MM.1S (cell line): ENCODE results near the gene RELA.
A peak's percentile ranks its signal among the peaks of the same experiment; 100 is the strongest.

Source experiments
- DNase-seq: peaks from one replicate; pipeline ENCODE4 v3.0.0-alpha.2; 2015
- H2AFZ ChIP-seq: fragments of 300-600 bp; sonication (generic); 2 replicates; pipeline ENCODE4 v1.6.0; 2016; ENCODE audit warnings: antibody characterized with exemption, low read length
- H3F3A ChIP-seq: fragments of 300-600 bp; sonication (generic); 2 replicates; pipeline ENCODE4 v1.6.1; 2016; ENCODE audit warnings: mild to moderate bottlenecking, antibody characterized with exemption, low read length, moderate library complexity, mixed read lengths; ENCODE audit not compliant: insufficient read depth
- H3K27ac ChIP-seq: fragments of 300-600 bp; sonication (generic); 2 replicates; pipeline ENCODE4 v1.5.1; 2016; ENCODE audit warnings: mild to moderate bottlenecking, low read length
- H3K27me3 ChIP-seq: fragments of 300-600 bp; sonication (generic); replicated peaks from 2 replicates; pipeline ENCODE4 v1.6.0; 2016; ENCODE audit warnings: low read length; ENCODE audit not compliant: insufficient read depth
- H3K36me3 ChIP-seq: fragments of 300-600 bp; sonication (generic); replicated peaks from 2 replicates; pipeline ENCODE4 v1.6.1; 2016; ENCODE audit warnings: mild to moderate bottlenecking, low read length, mixed read lengths; ENCODE audit not compliant: insufficient read depth
- H3K4me1 ChIP-seq: fragments of 300-600 bp; sonication (generic); 2 replicates; pipeline ENCODE4 v1.6.1; 2016; ENCODE audit warnings: low read length, mixed read lengths
- H3K4me2 ChIP-seq: fragments of 300-600 bp; sonication (generic); 2 replicates; pipeline ENCODE4 v1.6.0; 2016; ENCODE audit warnings: low read depth, low read length
- H3K4me3 ChIP-seq: fragments of 300-600 bp; sonication (generic); 2 replicates; pipeline ENCODE4 v1.5.1; 2016; ENCODE audit warnings: low read length, mixed read lengths
- H3K79me2 ChIP-seq: fragments of 300-600 bp; sonication (generic); 2 replicates; pipeline ENCODE4 v1.6.1; 2016; ENCODE audit warnings: mixed run types, low read length, mixed read lengths
- H3K9ac ChIP-seq: fragments of 300-600 bp; sonication (generic); 2 replicates; pipeline ENCODE4 v1.6.1; 2016; ENCODE audit warnings: low read length, mixed read lengths
- H3K9me2 ChIP-seq: fragments of 300-600 bp; sonication (generic); replicated peaks from 2 replicates; pipeline ENCODE4 v1.6.1; 2016; ENCODE audit warnings: mild to moderate bottlenecking, low read length, mixed read lengths; ENCODE audit not compliant: insufficient read depth
- H3K9me3 ChIP-seq: fragments of 300-600 bp; sonication (generic); replicated peaks from 2 replicates; pipeline ENCODE4 v1.6.1; 2016; ENCODE audit warnings: mild to moderate bottlenecking, low read length, mixed read lengths; ENCODE audit not compliant: insufficient read depth
- H4K20me1 ChIP-seq: fragments of 300-600 bp; sonication (generic); 2 replicates; pipeline ENCODE4 v1.6.1; 2016; ENCODE audit warnings: mild to moderate bottlenecking, low read length, moderate library complexity, mixed read lengths; ENCODE audit not compliant: insufficient read depth
- CTCF ChIP-seq: fragments of 300-600 bp; sonication (generic); IDR thresholded peaks from 2 replicates; pipeline ENCODE4 v1.5.1; 2016; ENCODE audit warnings: antibody characterized with exemption, low read length, mixed read lengths
- EZH2 ChIP-seq: fragments of 300-600 bp; sonication (generic); optimal IDR thresholded peaks from 2 replicates; pipeline ENCODE3; 2017; ENCODE audit warnings: low read depth, mild to moderate bottlenecking, antibody characterized with exemption, low read length, mixed read lengths
- EZH2phosphoT487 ChIP-seq: fragments of 300-600 bp; sonication (generic); IDR thresholded peaks from 2 replicates; pipeline ENCODE4 v1.6.1; 2018; ENCODE audit warnings: antibody characterized with exemption, low read length

Gene RELA

GRCh38 chr11:65662799-65663638, at the start of gene RELA:
Gene RELA, minus strand, starts transcription at chr11:65662916. Its CDS starts 84 bp downstream, at chr11:65662832.
- H3K4me3 ChIP-seq = peak within 1 kb of the TSS; percentile 100
- H3K9me2 ChIP-seq = no peaks in the 10 kb centered on the region
- TF ChIP-seq CTCF = no peak
- no peak for TF ChIP-seq EZH2
- TF ChIP-seq EZH2phosphoT487 = no peak
- H3K4me2 ChIP-seq = peak within 1 kb of the TSS; percentile 99
- no peaks in the 10 kb centered on the region for H4K20me1 ChIP-seq
- 0 out of 2 replicates have a peak, but pooled peaks cover 5% of the 10 kb centered on the region for H3K36me3 ChIP-seq
- peaks cover 40% of the 10 kb centered on the region for H3K79me2 ChIP-seq
- H2AFZ ChIP-seq = peak within 1 kb of the TSS; percentile 84
- peaks cover 13% of the 10 kb centered on the region for H3F3A ChIP-seq
- peak within 1 kb of the TSS; percentile 91 for H3K9ac ChIP-seq
- H3K27me3 ChIP-seq = no peaks in the 10 kb centered on the region
- peaks cover 9% of the 10 kb centered on the region; the same call in 1 of the 2 replicates for H3K4me1 ChIP-seq
- peak; percentile 92 for DNase-seq
- no peaks in the 10 kb centered on the region for H3K9me3 ChIP-seq
- peak within 1 kb of the TSS; percentile 77 for H3K27ac ChIP-seq

- Histone ChIP-seq H3K27ac (peak within 1 kb of the TSS; percentile 80), H3K36me3 (peaks cover 17% of the 10 kb centered on the region; the same call in 1 of the 2 replicates), H3K9me3 (no peaks in the 10 kb centered on the region)
These were observed 49.3 kb upstream of the RELA start, which contains the start of gene KAT5 for GRCh38 chr11:65711785-65712632. Gene KAT5, plus strand, starts transcription at chr11:65712252. Its CDS starts 16 bp downstream, at chr11:65712268.

GRCh38 chr11:65710421-65710820, 47.7 kb upstream of the RELA start:
- no peak overlapping the region for H3K4me2 ChIP-seq
- H3K9me3 ChIP-seq = no peaks in the 10 kb centered on the region
- no peaks in the 10 kb centered on the region for H3K9me2 ChIP-seq
- H2AFZ ChIP-seq = no peak overlapping the region
- H3K9ac ChIP-seq = no peak overlapping the region
- no peak overlapping the region for H3K27ac ChIP-seq
- H3K4me1 ChIP-seq = no peaks in the 10 kb centered on the region
- H3K4me3 ChIP-seq = no peak overlapping the region
- peaks cover 29% of the 10 kb centered on the region for H3K79me2 ChIP-seq
- H4K20me1 ChIP-seq = no peaks in the 10 kb centered on the region
- DNase-seq = no peak
- H3K36me3 ChIP-seq = peaks cover 12% of the 10 kb centered on the region; the same call in 1 of the 2 replicates
- no peaks in the 10 kb centered on the region for H3K27me3 ChIP-seq
- TF ChIP-seq EZH2phosphoT487 (no peak), EZH2 (no peak), CTCF (no peak)
- H3F3A ChIP-seq = no peaks in the 10 kb centered on the region

More at GRCh38 chr11:65711785-65712632, 49.3 kb upstream of the RELA start, which contains the start of gene KAT5:
- Histone ChIP-seq H3K27me3 (no peaks in the 10 kb centered on the region), H3K4me1 (no peaks in the 10 kb centered on the region), H4K20me1 (no peaks in the 10 kb centered on the region), H3K79me2 (peaks cover 37% of the 10 kb centered on the region), H3K4me2 (peak within 1 kb of the TSS; percentile 81), H3K4me3 (peak within 1 kb of the TSS; percentile 68), H2AFZ (peak within 1 kb of the TSS; percentile 73), H3F3A (peaks cover 3% of the 10 kb centered on the region), H3K9ac (peak within 1 kb of the TSS; percentile 95), H3K9me2 (no peaks in the 10 kb centered on the region)
- peak; percentile 96 for TF ChIP-seq CTCF
- TF ChIP-seq EZH2phosphoT487 = no peak
- DNase-seq = peak; percentile 99
